ENCODE results near the gene CCDC85A. TPM values are rescaled to one million over a fixed set of nuclear protein-coding genes. Genes with fewer than 3 reads are reported as not detected.

Gene CCDC85A
- total RNA-seq, 1 donor from 2014 or later = 9.1 TPM

- no peak for DNase-seq (ENCODE audit: extremely low read depth, low read depth, low spot score)
Measured at GRCh38 chr2:56192664-56193305, 9.0 kb downstream of the CCDC85A start.

GRCh38 chr2:56195563-56195962 lies 11.8 kb downstream of the CCDC85A start:
- no peak for DNase-seq (ENCODE audit: extremely low read depth, low read depth, low spot score)

- no peak for DNase-seq (ENCODE audit: extremely low read depth, low read depth, low spot score)
Measured at GRCh38 chr2:56197816-56198215, 14.0 kb downstream of the CCDC85A start.

- no peak for DNase-seq (ENCODE audit: extremely low read depth, low read depth, low spot score)
Measured at GRCh38 chr2:56198936-56199335, 15.1 kb downstream of the CCDC85A start.

GRCh38 chr2:56199492-56199891 lies 15.7 kb downstream of the CCDC85A start:
- DNase-seq (ENCODE audit: extremely low read depth, low read depth, low spot score) = no peak

- DNase-seq (ENCODE audit: extremely low read depth, low read depth, low spot score) = no peak
Measured at GRCh38 chr2:56202381-56203121, 18.8 kb downstream of the CCDC85A start.

- no peak for DNase-seq (ENCODE audit: extremely low read depth, low read depth, low spot score)
Measured at GRCh38 chr2:56204556-56204955, 20.8 kb downstream of the CCDC85A start.

GRCh38 chr2:56206250-56206649 lies 22.5 kb downstream of the CCDC85A start:
- no peak for DNase-seq (ENCODE audit: extremely low read depth, low read depth, low spot score)

- no peak for DNase-seq (ENCODE audit: extremely low read depth, low read depth, low spot score)
Measured at GRCh38 chr2:56207760-56208159, 24.0 kb downstream of the CCDC85A start.

- no peak for DNase-seq (ENCODE audit: extremely low read depth, low read depth, low spot score)
Measured at GRCh38 chr2:56208380-56208779, 24.6 kb downstream of the CCDC85A start.

- DNase-seq (ENCODE audit: extremely low read depth, low read depth, low spot score) = no peak
Measured at GRCh38 chr2:56209701-56210100, 25.9 kb downstream of the CCDC85A start.

GRCh38 chr2:56210291-56210690 lies 26.5 kb downstream of the CCDC85A start:
- no peak for DNase-seq (ENCODE audit: extremely low read depth, low read depth, low spot score)

- no peak for DNase-seq (ENCODE audit: extremely low read depth, low read depth, low spot score)
Measured at GRCh38 chr2:56211048-56211447, 27.3 kb downstream of the CCDC85A start.

GRCh38 chr2:56215911-56216310 lies 32.1 kb downstream of the CCDC85A start:
- DNase-seq (ENCODE audit: extremely low read depth, low read depth, low spot score) = no peak

- no peak for DNase-seq (ENCODE audit: extremely low read depth, low read depth, low spot score)
Measured at GRCh38 chr2:56217106-56217505, 33.3 kb downstream of the CCDC85A start.

- no peak for DNase-seq (ENCODE audit: extremely low read depth, low read depth, low spot score)
Measured at GRCh38 chr2:56222481-56222880, 38.7 kb downstream of the CCDC85A start.

GRCh38 chr2:56224316-56224715 lies 40.5 kb downstream of the CCDC85A start:
- DNase-seq (ENCODE audit: extremely low read depth, low read depth, low spot score) = no peak

GRCh38 chr2:56227811-56228210 lies 44.0 kb downstream of the CCDC85A start:
- no peak for DNase-seq (ENCODE audit: extremely low read depth, low read depth, low spot score)

GRCh38 chr2:56229397-56230060 lies 45.7 kb downstream of the CCDC85A start:
- DNase-seq (ENCODE audit: extremely low read depth, low read depth, low spot score) = no peak

- no peak for DNase-seq (ENCODE audit: extremely low read depth, low read depth, low spot score)
Measured at GRCh38 chr2:56230156-56230555, 46.4 kb downstream of the CCDC85A start.

GRCh38 chr2:56231361-56231760 lies 47.6 kb downstream of the CCDC85A start:
- no peak for DNase-seq (ENCODE audit: extremely low read depth, low read depth, low spot score)

- DNase-seq (ENCODE audit: extremely low read depth, low read depth, low spot score) = no peak
Measured at GRCh38 chr2:56232912-56233311, 49.1 kb downstream of the CCDC85A start.
